SHP77 treated with DMSO at 0.1 percent for 48 hours (cell line): Measurements from ENCODE around the gene FANCC.

ENCODE experiments used
- DNase-seq: peaks from one replicate; lab custom pipeline; 2025; lab: John Stamatoyannopoulos, UW

FANCC gene

DNA sequence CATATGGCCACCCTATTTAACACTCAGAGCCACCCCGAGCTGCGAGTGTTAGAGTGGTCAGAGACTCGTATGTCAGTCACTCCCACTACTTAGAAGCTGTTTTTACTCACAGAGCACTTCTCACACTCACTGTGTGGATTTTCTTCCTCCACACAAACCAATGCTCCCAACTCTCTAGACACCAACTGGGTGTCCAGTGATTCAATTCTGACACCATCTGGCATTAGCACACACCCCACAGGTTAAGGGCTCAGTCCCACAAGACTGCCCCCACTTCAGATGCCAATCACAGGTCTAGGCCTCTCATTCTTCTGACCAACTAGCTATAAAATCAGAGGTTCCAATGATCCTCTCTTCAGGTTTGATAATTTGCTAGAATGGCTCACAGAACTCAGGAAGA, 174.8 kb downstream of the FANCC start:
- DNase-seq: no peak

DNA sequence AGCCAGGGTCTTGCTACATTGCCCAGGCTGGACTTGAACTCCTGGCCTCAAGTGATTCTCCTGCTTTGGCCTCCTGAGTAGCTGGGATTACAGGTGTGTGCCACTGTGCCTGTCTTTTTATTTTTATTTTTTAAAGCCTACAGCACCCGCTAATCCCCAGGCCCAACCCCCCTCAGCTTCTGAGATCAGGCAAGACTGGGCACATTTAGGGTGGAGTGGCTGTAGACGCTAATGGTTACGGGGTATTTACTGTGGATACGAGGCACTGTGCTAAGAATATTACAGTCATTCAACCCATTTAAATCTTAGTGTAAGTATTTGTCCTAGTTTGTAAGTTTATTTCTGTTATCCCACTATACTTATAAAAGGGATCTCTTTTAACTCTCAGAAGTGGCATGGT, 175.2 kb downstream of the FANCC start:
- no peak for DNase-seq

GRCh38 chr9:95140821-95141220, 176.7 kb downstream of the FANCC start:
- no peak for DNase-seq

DNA sequence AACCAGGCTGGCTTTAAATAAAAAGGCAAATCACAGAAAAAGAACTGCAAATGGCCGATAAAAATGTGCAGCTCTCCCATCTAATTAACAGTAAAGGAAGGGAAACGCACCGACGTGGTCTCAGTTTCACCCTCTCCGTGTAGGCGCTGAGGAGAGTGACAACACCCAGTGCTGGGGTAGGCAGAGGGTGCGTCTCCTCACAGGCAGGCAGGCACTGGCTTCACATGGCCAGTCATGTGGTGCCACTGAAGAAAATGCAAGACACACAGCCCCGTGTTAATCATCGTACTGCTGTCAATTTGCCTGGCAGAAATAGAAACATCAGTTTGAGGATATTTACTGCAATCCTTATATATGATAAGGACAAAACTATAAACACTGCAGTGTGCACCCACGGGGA, 178.4 kb downstream of the FANCC start:
- no peak for DNase-seq

DNA sequence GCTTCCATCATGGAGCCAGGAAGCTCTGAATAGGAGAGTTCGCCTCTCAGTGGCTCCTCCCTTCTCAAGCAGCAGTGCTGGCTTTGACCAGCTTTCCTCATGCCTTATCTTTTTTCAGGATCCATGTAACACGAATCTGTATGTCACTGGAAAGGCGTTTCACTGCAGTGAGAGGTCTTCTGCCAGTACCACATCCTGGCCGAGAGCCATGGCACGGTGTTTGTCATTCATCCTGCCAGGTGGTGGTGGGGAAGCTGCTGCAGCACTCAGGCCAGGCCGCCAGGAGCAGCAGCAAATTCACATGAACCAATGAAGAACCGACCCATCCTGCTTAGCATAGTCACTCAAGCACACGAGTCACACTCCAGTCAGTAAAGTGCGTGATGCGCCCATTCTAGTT, 179.0 kb downstream of the FANCC start:
- DNase-seq: peak; percentile 95

- peak; percentile 48 for DNase-seq
These were observed 179.8 kb downstream of the FANCC start for GRCh38 chr9:95137587-95138145.

GRCh38 chr9:95135756-95136155, 181.8 kb downstream of the FANCC start:
- DNase-seq: no peak

DNA sequence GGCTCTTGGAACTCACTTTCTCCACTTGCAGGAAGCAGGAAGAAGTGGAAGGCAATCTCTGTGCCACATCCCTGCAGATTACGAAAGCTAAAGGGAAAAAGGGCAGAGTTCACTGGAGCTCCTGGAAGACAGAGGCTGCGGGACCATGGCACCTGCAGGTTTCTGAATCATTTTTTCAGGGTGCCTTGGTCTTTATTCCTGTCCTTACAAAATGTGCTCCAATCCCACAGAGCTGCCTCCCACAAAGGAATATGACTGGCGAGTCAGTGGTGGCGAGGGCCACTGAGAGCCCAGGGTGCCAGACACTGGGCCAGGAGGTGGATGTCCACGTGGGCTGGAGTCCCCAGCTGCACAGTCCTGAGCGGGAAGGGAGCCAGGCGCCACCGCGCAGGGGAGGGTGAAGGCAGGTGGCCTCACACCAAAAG, 183.0 kb downstream of the FANCC start:
- no peak for DNase-seq

DNA sequence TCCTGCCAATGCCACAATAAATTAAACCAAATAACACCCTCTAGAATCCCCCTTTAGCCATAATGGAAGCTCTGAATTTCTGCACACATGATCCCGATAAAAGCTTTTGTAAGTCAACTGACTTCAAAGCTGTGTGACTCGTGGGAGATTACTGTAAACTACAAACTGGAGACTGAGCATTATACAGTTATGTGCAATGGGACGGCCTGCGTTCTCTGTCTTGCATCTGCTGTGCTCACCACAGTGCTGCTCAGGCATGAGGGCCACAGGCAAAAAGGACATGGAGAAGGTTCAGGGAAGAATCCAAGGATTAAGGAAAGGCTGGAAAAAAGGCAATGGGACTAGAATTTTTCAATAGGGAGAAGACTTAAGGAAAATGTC, 184.2 kb downstream of the FANCC start:
- no peak for DNase-seq

DNA sequence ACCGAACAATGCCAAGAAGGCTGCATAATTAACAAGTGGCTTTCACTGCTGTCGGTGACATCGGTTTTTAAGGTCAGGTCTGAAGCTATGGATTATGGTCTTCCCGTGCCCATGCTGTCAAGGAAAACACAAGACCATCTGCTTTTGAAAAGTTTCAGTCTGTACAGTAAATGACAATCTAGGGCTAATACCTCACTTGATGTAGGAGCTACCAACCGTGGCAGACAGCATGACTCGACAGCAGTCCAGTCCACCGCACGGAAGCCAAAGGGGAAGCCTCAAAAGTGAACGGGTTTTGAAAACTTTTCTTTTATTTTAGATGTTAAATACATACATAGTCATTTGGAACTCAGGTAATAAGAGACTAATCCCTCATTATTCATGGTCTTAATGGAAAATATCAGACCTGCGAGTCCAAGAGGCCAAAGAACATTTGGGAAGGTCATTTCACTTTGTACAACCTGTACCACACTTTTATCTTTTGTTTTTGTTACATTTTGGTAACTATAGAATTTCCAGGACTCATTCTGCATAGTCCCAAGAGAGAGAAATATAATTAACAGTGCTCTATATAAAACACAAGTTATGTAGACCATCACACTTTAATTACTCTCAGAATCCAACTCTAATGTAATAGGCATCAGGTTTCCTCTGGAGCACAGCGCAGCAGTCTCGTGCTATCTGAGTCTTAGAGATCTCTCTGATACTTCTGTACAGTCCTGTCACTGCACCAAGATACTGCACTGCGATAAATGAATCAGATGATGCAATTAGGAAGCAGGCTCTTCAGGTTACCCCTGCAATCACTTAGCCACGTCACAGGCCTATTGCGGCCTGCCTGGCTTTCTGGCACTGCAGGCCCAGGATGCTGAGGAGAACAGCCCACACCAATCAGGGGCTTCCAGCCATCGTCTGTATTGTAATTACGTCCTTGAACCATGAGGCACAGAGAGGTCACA, 184.9 kb downstream of the FANCC start:
- DNase-seq: peak; percentile 16

DNA sequence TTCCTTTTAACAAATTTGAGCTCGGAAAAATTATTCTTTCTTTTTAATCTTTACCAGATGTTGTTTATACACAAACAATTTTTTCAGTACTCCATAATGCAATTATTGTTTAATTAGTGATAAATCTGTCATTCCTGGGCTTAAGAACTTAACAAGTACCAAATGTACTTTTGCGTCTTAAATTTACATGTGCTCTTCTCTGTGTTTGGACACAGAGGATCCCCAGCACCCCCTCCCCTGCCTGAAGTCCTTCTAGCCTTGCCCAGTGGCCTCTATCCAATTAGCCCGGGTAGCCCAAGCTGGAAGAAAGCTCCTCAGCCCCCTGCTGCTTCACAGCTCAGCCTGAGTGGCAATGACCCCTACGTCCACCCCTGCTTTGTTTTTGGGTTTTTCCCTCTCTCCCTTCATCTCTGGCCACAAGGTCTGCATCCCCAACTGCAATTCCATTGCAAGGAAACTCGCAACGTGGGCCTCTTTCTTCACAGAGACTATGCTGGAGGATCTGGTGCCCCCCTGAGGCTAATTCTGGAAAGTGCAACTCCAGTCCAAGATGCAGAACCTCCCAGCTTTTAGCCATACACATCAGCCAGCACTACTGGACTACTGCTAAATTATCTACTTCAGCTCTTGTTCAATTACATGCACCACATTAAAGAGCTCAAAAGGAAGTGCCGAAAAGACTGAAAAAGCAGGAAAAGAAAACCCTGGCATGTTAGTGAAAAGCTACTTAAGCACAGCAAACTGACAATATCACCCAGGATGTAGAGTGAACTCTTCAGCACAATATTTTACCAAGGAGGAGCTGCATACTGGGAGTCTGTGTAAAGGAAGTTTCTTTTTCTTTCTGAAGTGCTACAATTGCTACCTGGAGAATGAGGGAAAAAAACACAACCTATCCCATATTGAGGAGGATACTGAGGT, 186.2 kb downstream of the FANCC start:
- DNase-seq: peak; percentile 49

DNA sequence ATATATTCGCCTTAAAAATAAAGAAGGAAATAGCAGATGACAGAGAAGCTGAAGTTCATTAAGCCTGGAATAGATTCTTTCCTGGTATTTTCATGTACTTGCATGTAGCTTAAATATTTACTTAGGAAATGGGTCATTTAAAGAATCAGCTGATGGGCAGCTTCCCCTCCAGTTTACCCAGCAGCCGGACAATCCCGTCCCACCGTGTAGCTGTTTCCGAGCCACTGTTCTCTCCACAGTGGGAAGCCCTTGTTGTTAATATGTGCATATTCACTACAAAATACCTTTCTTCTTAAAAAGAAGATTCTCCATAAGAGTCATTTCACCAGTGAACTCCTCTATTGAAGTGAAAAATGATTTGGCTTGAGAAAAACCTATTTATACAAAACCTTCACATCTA, 187.0 kb downstream of the FANCC start:
- DNase-seq: no peak

DNA sequence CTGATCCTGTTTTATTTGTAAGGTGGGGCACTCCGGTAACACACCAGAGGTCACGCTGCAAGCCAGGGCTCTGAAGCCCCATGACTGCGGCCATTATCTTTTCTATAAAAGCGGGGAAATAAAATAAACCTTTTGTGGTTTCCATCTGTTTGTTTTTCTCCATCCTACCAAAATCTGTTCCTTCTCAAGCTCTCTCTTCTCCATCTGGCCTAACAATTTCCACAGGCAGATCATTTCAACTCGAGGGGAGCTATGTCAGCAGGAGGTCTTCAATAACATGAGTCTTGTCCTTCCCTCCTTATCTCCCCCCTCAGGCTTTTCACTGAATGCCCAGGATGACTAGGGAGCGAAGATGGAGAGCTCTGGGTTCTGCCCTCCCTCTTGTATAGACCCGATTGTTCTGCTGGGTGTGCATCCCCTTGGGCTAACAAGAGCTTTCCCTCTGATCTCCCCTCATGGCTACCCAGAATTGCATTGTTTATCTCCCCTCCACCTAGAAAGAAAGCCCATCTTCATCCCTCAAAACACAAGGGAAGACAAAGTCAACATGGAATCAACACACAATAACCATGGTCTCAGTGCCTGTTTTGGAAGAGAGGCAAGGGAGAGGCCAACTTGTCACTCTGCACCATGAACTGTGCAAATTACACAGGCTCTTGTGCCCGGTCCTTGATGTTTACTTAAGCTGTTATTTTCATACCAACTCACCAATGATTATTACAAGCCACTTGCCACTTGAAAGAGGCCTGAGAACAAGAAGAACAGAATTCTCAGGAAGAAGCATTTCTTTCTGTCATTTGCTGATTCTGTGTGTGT, 187.8 kb downstream of the FANCC start:
- DNase-seq: no peak

GRCh38 chr9:95128177-95128524, 189.4 kb downstream of the FANCC start:
- no peak for DNase-seq

- peak; percentile 58 for DNase-seq
These were observed 190.0 kb downstream of the FANCC start for GRCh38 chr9:95127249-95128176.

GRCh38 chr9:95126739-95127138, 190.8 kb downstream of the FANCC start:
- DNase-seq: no peak

DNA sequence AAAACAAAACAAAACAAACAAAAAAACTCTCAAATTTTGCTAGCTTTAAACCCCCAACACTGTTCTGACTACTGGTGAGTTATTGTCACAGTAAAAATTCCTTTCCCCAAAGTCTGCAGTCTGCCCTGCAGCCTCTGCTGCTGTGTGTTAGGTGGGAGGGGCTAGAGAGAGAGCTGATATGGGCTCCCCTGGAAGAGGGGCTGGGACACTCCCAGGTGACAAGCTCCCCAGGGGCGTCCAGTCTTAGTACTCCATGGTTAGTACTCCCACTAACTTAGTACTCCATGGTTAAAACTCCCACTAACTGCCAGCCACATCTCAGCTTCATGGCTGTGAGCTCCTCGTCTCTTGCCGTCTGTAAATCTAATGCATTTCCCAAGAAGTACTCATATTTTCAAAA, 191.9 kb downstream of the FANCC start:
- DNase-seq: no peak

- DNase-seq: no peak
These were observed 192.7 kb downstream of the FANCC start for GRCh38 chr9:95124582-95125367.

- DNase-seq: no peak
These were observed 196.6 kb downstream of the FANCC start for GRCh38 chr9:95120781-95121370.
